Stimulated activated CD4-positive, alpha-beta T cell treated with anti-CD3 and anti-CD28 coated beads, Interleukin-1b, Interleukin-23, amount 100 ng/mL, for 1 hour (primary cell): ENCODE measurements around the gene RBBP7.

Source experiments
- DNase-seq, 2 donors: peaks; one replicate each; pipeline ENCODE4 v3.0.0-alpha.2; 2020; ENCODE audit warnings: low read depth in 2 of 2

The RBBP7 gene

GRCh38 chrX:16870095-16870861, at the start of gene RBBP7:
TSS of gene RBBP7 (minus strand) at chrX:16870362. CDS start at chrX:16870053, 309 bp downstream.
- DNase-seq, result peak; percentile 77 to 81

- no peak for DNase-seq
Measured at GRCh38 chrX:16918979-16919378, 48.8 kb upstream of the RBBP7 start.

GRCh38 chrX:16917120-16917519, 47.0 kb upstream of the RBBP7 start:
- DNase-seq, result no peak

- no peak for DNase-seq
Measured at GRCh38 chrX:16916561-16916960, 46.4 kb upstream of the RBBP7 start.

GRCh38 chrX:16914058-16914457, 43.9 kb upstream of the RBBP7 start:
- no peak for DNase-seq

- no peak for DNase-seq
Measured at GRCh38 chrX:16910376-16910775, 40.2 kb upstream of the RBBP7 start.

GRCh38 chrX:16903274-16904022, 33.3 kb upstream of the RBBP7 start:
- DNase-seq, result no peak

GRCh38 chrX:16897445-16897844, 27.3 kb upstream of the RBBP7 start:
- DNase-seq, result no peak

GRCh38 chrX:16892504-16893362, 22.6 kb upstream of the RBBP7 start:
- DNase-seq, result peak in 1 of 2 donors; percentile 20

GRCh38 chrX:16885628-16886027, 15.5 kb upstream of the RBBP7 start:
- no peak for DNase-seq

- no peak for DNase-seq
Measured at GRCh38 chrX:16883487-16883804, 13.3 kb upstream of the RBBP7 start.

- peak in 1 of 2 donors; percentile 30 for DNase-seq
Measured at GRCh38 chrX:16882702-16883486, 12.7 kb upstream of the RBBP7 start.

GRCh38 chrX:16882169-16882568, 12.0 kb upstream of the RBBP7 start:
- DNase-seq, result no peak

- no peak for DNase-seq
Measured at GRCh38 chrX:16876696-16877095, 6.5 kb upstream of the RBBP7 start.

GRCh38 chrX:16874458-16875095, 4.4 kb upstream of the RBBP7 start:
- DNase-seq, result no peak

GRCh38 chrX:16873106-16873505, 2.9 kb upstream of the RBBP7 start:
- DNase-seq, result no peak

GRCh38 chrX:16870862-16871815, 977 bp upstream of the RBBP7 start:
- no peak for DNase-seq

- DNase-seq, result no peak
Measured at GRCh38 chrX:16869393-16870094, 618 bp downstream of the RBBP7 start.

GRCh38 chrX:16868920-16869319, 1.2 kb downstream of the RBBP7 start:
- DNase-seq, result no peak
